RKO (cell line): ENCODE measurements around the gene TERC.
A peak's percentile ranks its signal among the peaks of the same experiment; 100 is the strongest.

Source experiments
- DNase-seq: peaks from one replicate; pipeline ENCODE4 v3.0.0-alpha.2; 2016; ENCODE audit warnings: low spot score

Gene TERC

GRCh38 chr3:169764882-169765612, at the start of gene TERC:
Gene TERC, minus strand, starts transcription at chr3:169765060.
- DNase-seq, result peak; percentile 95

- DNase-seq, result peak; percentile 12
These were observed 49.1 kb upstream of the TERC start for GRCh38 chr3:169813757-169814517.

- DNase-seq, result no peak
These were observed 48.4 kb upstream of the TERC start for GRCh38 chr3:169813278-169813677.

- DNase-seq, result peak; percentile 91
These were observed 47.7 kb upstream of the TERC start, which contains the start of the genes LRRC34 and LRRIQ4 for GRCh38 chr3:169812332-169813235. Gene LRRC34, minus strand, starts transcription at chr3:169812904. Its CDS starts 356 bp downstream, at chr3:169812548. Gene LRRIQ4, plus strand, starts transcription at chr3:169812870. Its CDS starts 9,052 bp downstream, at chr3:169821922.

GRCh38 chr3:169811631-169812331, 46.9 kb upstream of the TERC start:
- DNase-seq, result peak; percentile 77

GRCh38 chr3:169809230-169809795, 44.5 kb upstream of the TERC start:
- DNase-seq, result no peak

- no peak for DNase-seq
These were observed 39.8 kb upstream of the TERC start for GRCh38 chr3:169804681-169805080.

GRCh38 chr3:169792359-169792758, 27.5 kb upstream of the TERC start:
- DNase-seq, result no peak

GRCh38 chr3:169790687-169791429, 26.0 kb upstream of the TERC start:
- DNase-seq, result no peak

- no peak for DNase-seq
These were observed 25.4 kb upstream of the TERC start for GRCh38 chr3:169790219-169790618.

- no peak for DNase-seq
These were observed 22.9 kb upstream of the TERC start for GRCh38 chr3:169787791-169788190.

- no peak for DNase-seq
These were observed 22.3 kb upstream of the TERC start for GRCh38 chr3:169787120-169787519.

- no peak for DNase-seq
These were observed 16.5 kb upstream of the TERC start for GRCh38 chr3:169781209-169781855.

GRCh38 chr3:169780742-169781141, 15.9 kb upstream of the TERC start:
- DNase-seq, result no peak

GRCh38 chr3:169777822-169778221, 13.0 kb upstream of the TERC start:
- DNase-seq, result no peak

- peak; percentile 68 for DNase-seq
These were observed 9.3 kb upstream of the TERC start for GRCh38 chr3:169774186-169774585.

- DNase-seq, result peak; percentile 90
These were observed 8.3 kb upstream of the TERC start, which contains the start of gene MYNN for GRCh38 chr3:169772897-169773816. Gene MYNN, plus strand, starts transcription at chr3:169773396. Its CDS starts 900 bp downstream, at chr3:169774296.

GRCh38 chr3:169772305-169772896, 7.5 kb upstream of the TERC start:
- DNase-seq, result peak; percentile 84
